NCI-H128 (cell line): ENCODE data around the gene SLF2.

Experiments
- DNase-seq: peaks from one replicate; lab custom pipeline; 2025; ENCODE audit not compliant: unreplicated experiment; lab: John Stamatoyannopoulos, UW

The SLF2 gene

GRCh38 chr10:100896876-100897461, 15.8 kb upstream of the SLF2 start:
- DNase-seq: no peak

DNA sequence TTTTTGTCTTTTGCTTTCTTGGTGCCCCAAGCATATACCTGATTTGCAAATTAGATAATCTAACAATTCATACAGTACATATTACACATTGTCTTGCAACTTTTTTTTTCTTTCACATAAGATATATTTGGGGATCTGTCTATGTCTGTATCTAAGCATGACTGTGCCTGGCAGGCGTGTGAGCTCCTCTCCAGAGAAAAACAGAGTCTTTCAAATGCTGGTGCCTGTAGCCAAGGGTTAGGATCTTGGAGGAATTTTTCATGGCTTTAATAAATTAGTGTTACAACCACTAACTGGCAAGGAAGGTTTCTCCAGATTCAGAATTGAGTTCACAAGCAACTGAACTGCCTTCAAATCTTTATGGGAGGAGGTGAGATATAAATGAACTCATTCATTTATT, 14.8 kb upstream of the SLF2 start:
- DNase-seq: no peak

- no peak for DNase-seq
These were observed 13.6 kb upstream of the SLF2 start for GRCh38 chr10:100899171-100899570.

DNA sequence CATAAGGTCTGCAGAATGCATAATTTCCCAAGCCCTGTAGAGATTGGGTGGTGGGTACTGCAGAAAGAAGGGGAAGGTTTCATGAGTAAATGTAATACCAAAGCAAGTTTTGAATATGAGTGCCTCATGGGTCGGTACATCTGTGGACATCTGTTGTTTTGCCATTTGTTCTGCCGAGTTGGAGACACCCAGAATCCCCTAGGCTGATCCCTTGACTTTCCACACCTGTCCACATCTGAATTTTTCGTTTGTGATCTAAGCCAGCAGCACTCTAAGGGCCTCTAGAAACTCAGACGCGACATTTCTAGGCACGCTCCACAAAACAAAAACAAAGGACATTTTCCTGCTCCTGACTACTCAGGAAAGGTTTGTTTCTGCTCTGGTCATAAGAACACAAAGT, 11.7 kb upstream of the SLF2 start:
- DNase-seq: no peak

GRCh38 chr10:100902622-100903021, 10.1 kb upstream of the SLF2 start:
- DNase-seq: no peak

DNA sequence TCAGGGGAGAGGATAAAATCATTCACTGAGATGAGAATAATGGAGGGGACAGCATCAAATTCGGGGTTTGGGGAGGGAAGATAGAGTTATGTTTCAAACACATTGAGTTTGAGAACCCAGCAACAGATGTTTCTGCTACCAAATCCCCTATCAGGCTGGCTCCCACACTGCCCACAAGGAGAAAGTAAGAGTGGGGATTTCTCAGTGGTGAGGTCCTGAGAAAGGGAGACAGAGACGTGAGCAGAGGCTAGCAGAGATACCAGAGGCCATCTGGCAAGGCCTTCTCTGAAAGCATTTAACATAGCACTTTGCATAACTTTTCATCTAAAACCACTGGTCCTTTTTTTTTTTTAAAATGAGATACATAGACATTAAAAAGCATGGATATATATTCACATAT, 7.8 kb upstream of the SLF2 start:
- no peak for DNase-seq

- no peak for DNase-seq
These were observed 5.6 kb upstream of the SLF2 start for GRCh38 chr10:100907175-100907574.

DNA sequence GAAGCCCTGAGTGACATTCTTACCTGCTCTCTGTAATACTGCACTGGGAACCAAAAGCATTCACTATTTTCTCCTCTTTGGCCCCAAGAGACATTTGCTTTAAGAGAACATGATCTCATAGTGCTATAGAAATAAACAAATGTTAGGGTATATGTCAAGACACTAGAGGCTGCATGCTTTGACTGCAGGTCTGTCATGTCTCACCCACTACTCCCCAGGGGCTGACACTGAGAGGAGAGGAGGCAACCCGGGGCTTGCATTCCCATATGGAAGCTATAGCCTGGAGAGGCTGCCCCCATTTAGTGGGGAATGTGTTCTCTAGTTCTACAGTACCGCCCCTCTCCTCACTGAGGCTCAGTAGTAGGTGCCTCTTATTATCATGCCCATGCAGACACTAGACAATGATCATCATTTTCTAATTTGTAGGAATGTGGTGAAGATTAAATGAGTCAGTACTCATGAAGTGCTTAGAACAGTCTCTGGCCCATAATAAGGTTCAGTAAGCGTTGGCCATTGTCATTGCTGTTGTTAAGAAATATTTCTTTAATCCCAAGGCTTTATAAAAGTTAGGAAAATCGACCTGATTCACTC, 4.9 kb upstream of the SLF2 start:
- DNase-seq: no peak

DNA sequence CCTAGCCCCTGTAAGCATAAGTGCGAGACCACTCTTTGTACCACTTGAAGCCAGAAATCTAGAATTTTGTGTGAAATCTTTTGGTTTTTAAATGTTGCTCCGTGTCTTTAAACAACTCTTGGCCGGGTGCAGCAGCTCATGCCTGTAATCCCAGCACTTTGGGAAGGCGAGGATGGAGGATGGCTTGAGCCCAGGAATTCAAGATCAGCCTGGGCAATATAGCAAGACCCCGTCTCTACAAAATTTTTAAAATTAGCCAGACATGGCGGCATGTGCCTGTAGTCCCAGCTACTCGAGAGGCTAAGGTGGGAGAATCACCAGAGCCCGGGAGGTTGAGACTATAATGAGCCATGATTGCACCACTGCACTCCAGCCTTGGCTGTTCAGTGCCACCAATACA, 4.4 kb upstream of the SLF2 start:
- DNase-seq: no peak

GRCh38 chr10:100909501-100910263, 3.1 kb upstream of the SLF2 start:
- DNase-seq: no peak

- no peak for DNase-seq
These were observed 1.3 kb upstream of the SLF2 start for GRCh38 chr10:100911472-100911871.

DNA sequence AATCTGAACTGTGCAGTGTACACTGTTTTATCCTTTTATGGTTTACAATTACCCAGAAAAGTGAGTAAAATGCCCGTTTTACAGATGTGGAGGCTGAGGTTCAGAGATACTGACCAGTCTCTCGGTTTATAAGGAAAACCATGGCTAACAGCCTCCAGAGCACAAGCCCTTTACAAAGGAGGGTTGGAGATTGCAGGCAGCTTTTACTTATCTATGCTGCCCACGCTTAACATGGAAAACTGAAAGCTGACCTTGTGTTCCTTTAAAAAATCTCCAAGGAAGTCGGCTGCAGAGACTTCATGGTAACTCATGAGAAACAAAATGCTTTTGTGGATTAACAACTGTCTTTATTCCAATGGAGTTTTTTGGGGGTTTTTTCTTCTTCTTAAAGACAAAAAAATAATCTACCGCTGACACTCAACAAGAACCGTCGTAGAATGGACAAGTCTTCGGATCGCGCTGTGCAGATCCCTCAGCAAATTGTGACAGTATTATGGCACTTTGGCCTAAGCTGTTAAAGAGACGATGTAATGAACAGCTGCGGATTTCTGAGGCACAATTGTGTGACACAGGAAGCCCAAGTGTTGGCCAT, 654 bp upstream of the SLF2 start:
- DNase-seq: no peak

DNA sequence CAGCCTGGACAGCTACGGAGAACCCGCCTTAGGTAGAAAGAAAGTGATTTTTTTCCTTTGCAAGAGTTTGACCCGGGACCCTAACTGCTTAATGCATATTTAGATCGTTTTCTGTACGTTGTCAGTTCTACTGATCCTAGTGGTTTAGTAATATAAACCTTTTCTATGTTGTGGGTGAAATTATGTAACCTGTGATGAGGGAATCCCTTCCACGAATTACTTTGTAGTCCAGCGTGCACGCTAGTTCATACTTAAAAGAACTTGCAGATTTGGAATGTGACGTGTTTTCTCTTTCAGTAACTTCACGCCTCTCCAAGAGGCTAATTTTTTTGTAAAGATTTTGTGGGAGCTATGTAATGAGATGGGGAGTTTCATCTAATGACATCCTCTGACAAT, 705 bp downstream of the SLF2 start:
- DNase-seq: no peak

DNA sequence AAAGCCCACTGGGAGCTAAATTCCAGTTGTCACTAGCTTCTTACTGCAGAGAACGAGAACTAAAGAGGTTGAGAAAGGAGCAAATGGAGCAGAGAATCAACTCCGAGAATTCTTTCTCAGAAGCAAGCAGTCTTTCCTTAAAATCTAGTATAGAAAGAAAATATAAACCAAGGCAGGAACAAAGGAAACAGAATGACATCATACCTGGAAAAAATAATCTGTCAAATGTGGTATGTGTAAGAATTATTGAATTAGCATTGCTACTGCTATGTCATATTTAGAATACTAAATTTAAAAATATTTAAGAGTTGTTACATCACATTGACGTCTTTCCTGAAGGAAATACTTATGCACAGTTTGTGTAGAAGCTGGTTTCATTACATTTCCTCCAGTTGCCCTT, 4.3 kb downstream of the SLF2 start:
- no peak for DNase-seq

GRCh38 chr10:100923580-100923979, 10.8 kb downstream of the SLF2 start:
- DNase-seq: no peak

- DNase-seq: no peak
These were observed 14.5 kb downstream of the SLF2 start for GRCh38 chr10:100927266-100927665.

DNA sequence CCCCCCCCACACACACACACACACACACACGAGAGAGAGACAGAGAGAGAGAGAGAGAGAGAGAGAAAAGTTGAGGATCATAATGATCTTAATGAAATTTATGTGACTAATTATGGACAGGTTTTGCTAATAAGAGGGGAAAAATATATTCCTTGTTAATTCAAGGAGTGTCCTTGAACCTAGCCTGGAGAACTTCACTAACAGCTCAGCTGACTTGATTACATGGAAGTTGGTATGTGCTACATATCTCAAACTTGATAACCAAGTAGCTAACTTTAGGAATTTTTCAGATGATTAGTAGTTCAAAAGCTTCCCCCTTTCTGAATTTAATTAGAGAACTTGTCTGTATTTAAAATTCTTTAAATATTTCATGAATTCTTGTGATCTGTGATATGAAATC, 15.3 kb downstream of the SLF2 start:
- no peak for DNase-seq

DNA sequence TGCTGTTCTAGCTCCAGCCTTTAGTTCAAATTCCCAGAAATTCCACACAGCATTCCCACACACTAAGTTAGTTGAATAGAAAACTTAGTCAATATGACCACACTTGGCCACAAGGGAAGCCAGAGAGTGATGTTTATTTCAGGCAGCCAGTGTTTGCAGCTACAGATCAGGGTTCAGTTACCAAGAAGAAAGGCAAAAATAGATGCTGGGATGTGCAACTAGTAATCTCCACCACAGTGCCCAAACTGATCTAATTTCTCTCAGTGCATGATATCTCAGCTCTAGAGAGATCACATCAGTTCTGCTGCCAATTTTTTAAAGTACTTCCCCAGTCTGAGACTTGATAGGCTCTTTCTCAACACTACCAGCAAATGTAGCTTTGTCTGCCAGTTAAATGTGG, 17.6 kb downstream of the SLF2 start:
- DNase-seq: no peak

- no peak for DNase-seq
These were observed 21.4 kb downstream of the SLF2 start for GRCh38 chr10:100934084-100934659.

DNA sequence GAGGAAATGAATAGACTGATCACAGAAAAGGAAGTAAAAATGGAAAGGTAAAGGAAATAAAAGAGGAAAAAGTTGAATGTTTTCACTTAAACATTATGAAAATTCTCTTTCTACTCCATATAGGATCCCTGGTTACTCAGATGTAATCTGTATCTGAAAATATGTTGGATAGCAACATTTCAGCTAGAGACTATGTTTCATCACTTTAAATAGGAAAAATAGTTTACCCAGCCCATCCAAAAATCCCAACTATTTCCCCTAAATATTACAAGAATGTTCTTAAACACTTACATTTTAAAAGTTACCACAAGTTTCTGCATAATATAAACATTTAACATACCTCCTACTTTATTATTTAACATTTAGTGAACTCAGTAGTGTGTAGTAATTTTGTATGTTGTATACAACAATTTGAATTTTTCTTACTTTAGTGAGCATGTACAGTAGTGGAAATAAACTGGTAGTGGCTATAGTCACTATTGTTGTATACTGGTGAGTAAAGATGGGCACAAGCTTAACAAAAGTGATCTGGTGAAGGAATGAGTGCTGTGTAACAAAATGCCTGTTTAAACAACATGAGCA, 27.1 kb downstream of the SLF2 start:
- no peak for DNase-seq

DNA sequence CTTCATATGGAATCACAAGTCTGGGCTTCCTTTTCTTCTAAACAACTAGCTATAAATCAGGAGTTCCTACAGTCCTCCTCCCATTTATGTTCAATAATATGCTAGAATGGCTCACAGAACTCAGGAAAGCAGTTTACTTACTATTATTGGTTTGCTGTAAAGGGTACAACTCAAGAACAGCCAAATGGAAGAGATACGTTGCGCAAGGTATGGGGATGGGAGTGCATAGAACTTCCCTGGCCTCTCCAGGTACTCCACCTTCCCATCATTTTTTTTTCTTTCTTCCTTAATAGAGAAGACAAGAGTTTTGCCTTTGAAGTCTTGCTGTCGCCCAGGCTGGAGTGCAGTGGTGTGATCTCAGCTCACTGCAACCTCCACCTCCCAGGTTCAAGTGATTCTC, 29.5 kb downstream of the SLF2 start:
- DNase-seq: no peak

GRCh38 chr10:100943508-100943907, 30.7 kb downstream of the SLF2 start:
- DNase-seq: no peak
